HG03575 (cell line): ENCODE data around the gene SLC25A28.
"Not testable (repeated sequence)": the region's sequence is repeated elsewhere in the genome, so short reads cannot be mapped to it uniquely, and the experiment has no call there.

Experiments
- ATAC-seq: cut with Tn5 transposase; IDR thresholded peaks from one replicate; pipeline ENCODE4 v1.9.1; 2021; ENCODE audit not compliant: unreplicated experiment, insufficient number of reproducible peaks, low FRiP score; ENCODE audit errors: extremely low read depth

SLC25A28 gene

DNA sequence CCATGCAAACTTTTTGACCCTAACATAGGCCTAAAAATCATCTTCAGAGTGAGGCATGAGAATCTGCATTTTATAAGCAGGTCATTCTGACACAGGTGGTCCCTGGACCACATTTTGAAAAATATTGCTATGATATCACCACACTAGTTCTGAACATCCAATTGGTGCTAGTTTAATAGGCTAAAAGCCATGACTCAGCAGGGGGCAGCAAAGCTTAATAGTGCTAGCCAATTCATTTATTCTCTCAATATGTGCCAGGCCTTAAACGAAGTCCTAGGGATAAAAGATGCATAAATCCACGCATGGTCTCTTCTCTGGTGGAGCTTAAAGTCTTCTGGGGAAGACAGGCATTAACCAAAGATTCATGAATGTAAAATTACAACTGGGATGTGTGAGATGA, 10.2 kb upstream of the SLC25A28 start:
- no peak for ATAC-seq

DNA sequence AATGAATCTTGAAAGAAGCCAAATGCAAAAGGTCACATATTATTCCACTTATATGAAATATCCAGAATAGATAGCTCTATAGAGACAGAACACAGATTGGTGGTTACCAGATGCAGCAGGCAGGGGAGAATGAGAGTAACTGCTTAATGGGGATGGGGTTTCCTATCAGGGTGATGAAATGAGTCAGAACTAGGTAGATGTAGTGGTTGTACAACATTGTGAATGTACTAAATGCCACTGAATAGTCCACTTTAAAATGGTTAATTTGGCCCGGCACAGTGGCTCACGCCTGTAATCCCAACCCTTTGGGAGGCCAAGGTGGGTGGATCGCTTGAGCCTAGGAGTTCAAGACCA, 9.4 kb upstream of the SLC25A28 start:
- ATAC-seq: no peak

DNA sequence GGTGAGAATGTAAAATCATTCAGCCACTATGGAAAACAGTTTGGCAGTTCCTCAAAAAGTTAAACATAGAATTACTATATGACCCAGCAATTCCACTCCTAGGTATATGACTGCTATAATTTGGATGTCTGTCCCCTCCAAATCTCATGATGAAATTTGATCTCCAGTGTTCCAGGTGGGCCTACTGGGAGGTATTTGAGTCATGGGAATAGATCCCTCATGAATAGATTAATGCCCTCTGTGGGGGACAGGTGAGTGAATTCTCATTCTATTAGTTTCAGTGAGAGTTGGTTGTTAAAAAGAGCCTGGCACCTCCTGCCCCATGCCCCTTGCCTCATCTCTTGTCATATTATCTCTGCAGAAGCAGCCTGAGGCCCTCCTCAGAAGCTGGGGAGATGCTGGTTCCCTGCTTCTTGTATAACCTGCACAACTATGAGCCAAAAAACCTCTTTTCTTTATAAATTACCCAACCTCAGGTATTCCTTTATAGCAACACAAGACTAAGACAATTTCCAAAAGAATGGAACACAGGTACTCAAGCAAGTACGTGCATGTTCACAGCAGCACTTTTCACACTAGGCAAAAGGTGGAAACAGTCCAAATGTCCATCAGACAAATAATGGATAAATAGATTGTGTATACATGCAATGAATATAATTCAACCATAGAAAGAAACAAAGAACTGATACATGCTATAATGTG, 8.8 kb upstream of the SLC25A28 start:
- ATAC-seq: no peak

DNA sequence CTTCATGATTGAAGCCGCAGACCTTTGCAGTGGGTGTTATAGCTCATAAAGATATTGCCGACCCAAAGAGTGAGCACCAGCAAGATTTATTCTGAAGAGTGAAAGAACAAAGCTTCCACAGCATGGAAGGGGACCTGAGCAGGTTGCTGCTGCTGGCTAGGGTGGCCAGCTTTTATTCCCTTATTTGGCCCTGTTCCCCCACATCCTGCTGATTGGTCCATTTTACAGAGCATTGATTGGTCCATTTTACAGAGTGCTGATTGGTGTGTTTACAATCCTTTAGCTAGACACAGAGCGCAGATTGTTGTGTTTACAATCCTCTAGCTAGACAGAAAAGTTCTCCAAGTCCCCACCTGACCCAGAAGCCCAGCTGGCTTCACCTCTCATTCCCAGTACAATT, 4.9 kb upstream of the SLC25A28 start:
- not testable (repeated sequence) for ATAC-seq

GRCh38 chr10:99623919-99624318, 3.7 kb upstream of the SLC25A28 start:
- ATAC-seq: no peak

GRCh38 chr10:99621454-99622251, 1.4 kb upstream of the SLC25A28 start:
- ATAC-seq: no peak

DNA sequence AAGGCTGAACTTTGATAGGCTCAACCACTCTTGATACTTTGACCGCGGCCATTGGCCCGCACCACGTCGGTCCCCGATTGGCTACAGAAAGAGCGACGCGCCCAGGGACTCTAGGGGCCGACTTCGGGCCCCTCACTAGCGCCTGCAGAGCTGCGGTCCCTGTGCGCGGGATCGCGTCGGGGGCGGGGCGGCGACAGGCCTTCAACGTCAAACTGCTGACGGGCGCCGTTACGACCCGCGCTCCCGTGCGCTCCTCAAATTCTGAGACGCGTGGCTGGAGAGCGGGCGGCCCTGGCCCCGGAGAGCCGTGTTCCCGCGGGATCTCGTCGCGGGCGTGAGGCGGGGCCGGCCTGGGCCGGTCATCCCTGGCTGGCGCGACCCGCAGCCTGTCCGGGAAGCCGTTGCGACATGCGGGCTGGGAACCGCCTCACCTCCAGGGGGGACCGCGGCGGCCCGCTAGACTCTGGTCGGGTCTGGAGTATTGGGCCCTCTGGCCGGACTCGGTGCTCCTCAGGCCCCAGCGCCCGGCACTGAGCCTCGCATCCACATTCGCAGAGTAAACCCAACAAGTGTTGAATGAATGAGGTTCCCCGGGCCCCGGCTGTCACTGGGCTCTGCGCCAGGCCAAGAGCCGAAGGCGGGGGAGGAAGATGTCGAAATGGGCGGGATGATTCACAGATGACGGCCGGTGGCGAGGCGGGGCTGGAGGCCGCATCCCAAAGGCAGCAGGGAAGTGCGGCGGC, 643 bp upstream of the SLC25A28 start:
- ATAC-seq: no peak

- no peak for ATAC-seq
These were observed 994 bp downstream of the SLC25A28 start for GRCh38 chr10:99619090-99619800.

DNA sequence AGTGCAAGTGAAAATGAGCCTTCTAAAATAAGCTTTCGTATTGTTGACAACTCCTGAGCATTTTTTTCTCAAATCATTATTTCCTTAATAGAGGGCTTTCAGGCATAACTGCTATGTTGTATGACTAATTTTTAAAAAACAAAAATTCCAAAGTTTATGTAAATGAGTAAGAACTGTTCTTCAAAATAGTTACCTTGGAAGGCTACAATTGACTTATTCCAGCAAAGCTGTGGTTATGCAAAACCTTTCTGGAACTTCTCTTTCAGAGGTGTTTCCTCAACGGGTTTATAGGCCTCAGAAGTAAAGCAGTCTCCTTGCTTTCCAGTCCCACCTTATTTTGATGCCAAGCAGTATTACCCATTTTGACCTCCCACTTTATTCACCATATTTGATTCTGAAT, 2.5 kb downstream of the SLC25A28 start:
- no peak for ATAC-seq

DNA sequence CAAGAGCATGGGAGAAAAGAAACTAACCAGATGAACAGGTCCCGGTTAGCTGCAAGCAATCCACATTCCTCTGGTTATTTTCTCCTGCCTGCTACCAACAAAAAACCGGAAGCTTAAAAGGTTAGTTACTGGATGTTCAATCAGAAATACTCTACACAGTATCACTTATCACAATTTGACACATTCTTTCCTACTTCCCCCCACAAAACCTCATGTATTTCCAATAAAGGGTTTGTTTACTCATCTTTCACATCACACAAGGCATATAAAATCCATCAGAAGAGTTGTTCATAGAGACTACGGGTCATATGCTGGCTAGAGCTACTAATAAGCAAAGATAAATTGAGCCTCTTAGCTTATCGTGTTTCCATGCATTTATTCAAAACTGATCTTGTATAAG, 4.8 kb downstream of the SLC25A28 start:
- no peak for ATAC-seq

DNA sequence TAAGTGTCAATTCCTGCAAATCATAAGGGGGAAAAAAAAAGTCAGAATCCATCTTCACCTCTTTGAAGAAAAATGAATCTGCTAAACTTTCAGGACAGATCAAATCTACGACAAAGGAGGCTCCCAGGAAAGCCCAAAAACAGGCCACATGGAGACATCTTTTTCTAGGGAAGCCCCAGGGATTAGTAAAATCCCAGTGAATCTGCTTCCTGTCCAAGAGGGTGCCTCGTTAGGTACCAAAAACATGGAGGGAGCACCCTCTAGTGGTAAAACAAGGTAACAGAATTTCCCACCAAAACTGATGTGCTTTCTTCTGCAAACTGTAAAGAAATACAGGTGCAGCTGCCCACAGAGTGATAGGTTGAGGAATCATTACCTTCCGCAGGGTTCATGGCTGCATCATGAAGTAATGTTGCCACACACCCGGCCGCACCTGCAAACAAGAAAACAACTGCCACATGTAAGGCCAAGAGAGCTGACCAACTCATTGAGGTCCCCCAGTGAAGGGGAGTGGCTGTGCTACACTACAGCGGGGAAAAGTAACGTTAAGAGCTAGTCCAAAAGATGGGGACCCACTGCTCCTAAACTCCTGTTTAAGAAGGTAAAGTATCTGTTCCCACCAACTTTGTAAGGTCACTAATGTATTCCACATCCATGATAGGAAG, 7.9 kb downstream of the SLC25A28 start:
- no peak for ATAC-seq

DNA sequence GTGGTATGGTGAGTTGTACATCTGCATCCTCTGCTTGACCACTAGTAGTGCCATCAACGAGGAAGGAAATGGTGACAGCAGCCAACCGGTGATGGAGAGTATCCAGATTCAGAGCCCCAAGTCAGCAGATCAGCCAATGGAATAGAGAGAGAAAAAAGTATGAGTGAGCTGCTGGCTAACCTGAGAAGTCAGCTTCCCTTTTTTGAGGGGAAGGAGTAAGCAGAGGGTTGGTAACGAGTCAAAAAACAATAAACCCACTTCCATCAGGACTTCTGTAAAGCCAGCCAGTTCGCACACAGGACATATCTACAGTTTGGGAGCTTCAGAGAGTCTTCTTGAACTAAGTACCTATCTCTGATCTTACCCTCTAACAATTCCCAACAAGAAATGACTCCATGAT, 8.9 kb downstream of the SLC25A28 start:
- ATAC-seq: no peak

DNA sequence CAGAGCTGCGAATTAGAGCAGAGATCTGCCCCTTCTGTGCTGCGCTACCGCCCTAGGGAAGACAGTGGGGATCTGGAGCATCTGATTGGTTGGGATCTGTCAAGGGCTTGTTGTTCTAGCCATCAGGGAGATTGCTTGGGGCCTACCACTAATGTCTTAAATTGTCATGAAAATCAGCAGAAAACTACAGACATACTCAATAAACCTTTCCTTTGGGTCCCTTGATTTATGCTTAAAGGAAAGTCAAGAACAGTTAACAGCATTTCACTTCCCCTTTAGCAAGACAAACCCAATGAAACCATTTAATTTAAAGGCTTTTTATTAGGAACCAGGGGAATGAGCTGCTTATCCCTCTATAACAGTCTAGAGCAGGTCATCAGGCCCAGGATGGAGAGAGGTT, 10.0 kb downstream of the SLC25A28 start:
- ATAC-seq: no peak

DNA sequence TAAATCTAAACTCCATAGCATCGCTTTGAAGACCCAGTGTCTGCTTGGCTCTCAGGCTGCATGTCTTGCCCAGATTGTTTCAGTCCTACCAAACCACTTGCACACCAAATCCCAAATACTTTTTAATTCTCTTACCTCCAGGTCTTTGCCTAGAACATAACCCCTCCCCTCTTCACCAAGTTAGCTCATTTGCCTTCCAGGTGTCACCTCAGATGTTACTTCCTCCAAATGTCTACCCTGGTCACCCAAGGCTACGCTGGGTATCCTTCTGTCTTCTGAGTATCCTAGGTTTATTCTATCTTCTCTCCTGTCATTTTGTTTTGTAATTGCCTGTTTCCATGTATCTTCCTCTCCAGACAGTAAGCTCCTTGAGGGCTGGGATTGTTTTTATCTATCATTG, 11.1 kb downstream of the SLC25A28 start:
- no peak for ATAC-seq

GRCh38 chr10:99605351-99605750, 14.9 kb downstream of the SLC25A28 start:
- no peak for ATAC-seq

DNA sequence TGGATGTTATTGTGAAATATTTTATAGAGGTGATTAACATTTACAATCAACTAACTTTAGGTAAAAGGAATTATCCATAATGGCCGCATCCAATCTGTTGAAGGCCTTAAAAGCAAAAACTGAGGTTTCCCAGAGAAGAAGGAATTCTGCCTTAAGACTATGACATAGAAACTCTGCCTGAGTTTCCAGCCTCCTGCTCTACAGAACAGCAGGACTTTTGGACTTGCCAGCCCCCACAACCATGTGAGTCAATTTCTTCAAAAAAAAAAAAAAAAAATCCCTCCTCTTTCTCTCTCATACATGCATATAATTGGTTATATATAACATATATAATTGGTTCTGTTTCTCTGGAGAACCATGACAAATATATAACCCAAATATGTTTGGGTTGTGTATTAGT, 15.4 kb downstream of the SLC25A28 start:
- no peak for ATAC-seq

DNA sequence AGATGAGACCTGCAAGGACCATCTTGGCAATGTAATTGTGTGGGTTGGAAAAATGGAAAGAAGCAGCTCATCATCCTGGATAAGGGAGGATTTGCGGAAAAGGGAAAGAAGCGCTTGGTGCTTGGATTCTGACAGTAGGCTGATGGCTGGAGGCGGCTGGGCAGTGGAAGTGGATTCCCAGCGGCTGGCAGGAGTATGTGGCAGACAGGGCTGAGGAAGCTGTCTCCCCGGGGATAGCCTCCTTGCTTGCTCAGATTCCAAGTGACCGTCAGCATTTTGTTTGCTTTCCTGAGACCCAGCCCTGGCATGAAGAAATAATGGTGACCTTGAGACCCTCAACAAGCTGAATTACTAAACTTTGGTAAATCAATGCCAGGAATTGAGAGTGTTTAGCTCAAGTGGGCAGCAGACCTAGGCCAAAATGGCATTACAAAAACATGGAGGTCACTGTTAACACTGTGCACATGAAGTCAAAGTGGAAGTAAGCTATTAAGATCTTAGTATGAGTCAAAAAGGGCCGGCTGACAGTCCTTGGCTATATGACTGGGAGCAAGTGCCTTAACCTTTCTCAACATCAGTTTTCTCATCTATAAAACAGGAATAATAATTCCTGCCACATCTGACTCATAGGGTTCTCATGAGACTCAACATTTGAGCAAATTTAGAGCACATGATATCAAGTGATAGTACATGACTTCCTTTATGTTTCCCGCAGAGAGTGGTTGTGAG, 21.3 kb downstream of the SLC25A28 start:
- no peak for ATAC-seq

GRCh38 chr10:99598011-99598410, 22.2 kb downstream of the SLC25A28 start:
- ATAC-seq: no peak
